ENCODE results near the gene ZMYND8. TPM values are rescaled to one million over a fixed set of nuclear protein-coding genes. Genes with fewer than 3 reads are reported as not detected.

ZMYND8 gene
- total and polyA plus RNA-seq, 2 of the 8 experiments (the other 6 are each of a cell fraction or from before 2014, with no cell fraction given) = 50.5 to 163 TPM

- TF ChIP-seq EZH2 (IDR thresholded peaks at IDR 0.05; ENCODE audit: low read depth, low read length, severe bottlenecking) (no peak), EP300 (IDR thresholded peaks at IDR 0.05; ENCODE audit: borderline replicate concordance in 1 of 2, low read depth in 2 of 2, low read length in 2 of 2) (no peak), SIN3A (conservative IDR thresholded peaks at IDR 0.05 in 1 of 2, IDR thresholded peaks at IDR 0.05 in 1 of 2; ENCODE audit: low read depth in 1 of 2, low read length in 2 of 2) (no peak), CHD7 (IDR thresholded peaks at IDR 0.05; ENCODE audit: insufficient replicate concordance, low read length) (no peak), KDM1A (IDR thresholded peaks at IDR 0.05; ENCODE audit: borderline replicate concordance, low read length) (no peak), FOSL1 (IDR thresholded peaks at IDR 0.05; ENCODE audit: insufficient read depth, low read depth, low read length) (no peak), TAF1 (IDR thresholded peaks at IDR 0.05; ENCODE audit: low read depth, low read length) (no peak), ZNF274 (IDR thresholded peaks at IDR 0.05; ENCODE audit: borderline replicate concordance, extremely low read depth, low read length) (no peak), GTF2F1 (IDR thresholded peaks at IDR 0.05; ENCODE audit: borderline replicate concordance, low read depth, low read length) (no peak)
Measured at GRCh38 chr20:47391276-47392010, 34.9 kb upstream of the ZMYND8 start (continued).

Data from H1 (cell line).